Left lung (tissue), 10 donors: ENCODE results near the gene TIMMDC1. TPM values are rescaled to one million over a fixed set of nuclear protein-coding genes. Genes with fewer than 3 reads are reported as not detected.
A peak's percentile ranks its signal among the peaks of the same experiment; 100 is the strongest.

Experiments
- ATAC-seq: fragments of 200-7000 bp; cut with Tn5 transposase; one replicate; pipeline ENCODE4 v1.9.1; 2020; ENCODE audit warnings: moderate library complexity
- DNase-seq, 4 donors: peaks; one replicate each; pipeline ENCODE4 v3.0.0-alpha.2; 2013 to 2020
- H3K27ac ChIP-seq, 2 donors: fragments of 200-600 bp; sonication (generic) in 1 of 2; one replicate each; pipeline versions ENCODE4 v1.5.0 to v1.8.0; 2020 to 2021
- H3K27me3 ChIP-seq, 2 donors: fragments of 200-600 bp; sonication (generic) in 1 of 2; one replicate each; pipeline versions ENCODE4 v1.5.0 to v1.8.0; 2020 to 2021
- H3K36me3 ChIP-seq, 2 donors: fragments of 200-600 bp; sonication (generic) in 1 of 2; one replicate each; pipeline versions ENCODE4 v1.5.0 to v1.8.0; 2020 to 2021
- H3K4me1 ChIP-seq, 2 donors: fragments of 200-600 bp; one replicate each; pipeline ENCODE4 v1.8.0; 2021
- H3K4me3 ChIP-seq, 2 donors: fragments of 200-600 bp; sonication (generic) in 1 of 2; one replicate each; pipeline versions ENCODE4 v1.5.0 to v1.8.0; 2020 to 2021; ENCODE audit warnings: mild to moderate bottlenecking in 1 of 2
- H3K9me3 ChIP-seq, 2 donors: fragments of 200-600 bp; sonication (generic) in 1 of 2; one replicate each; pipeline versions ENCODE4 v1.5.0 to v1.8.0; 2020 to 2021
- intact Hi-C, 2 donors: fragments of 100-400 bp; cut with DNase I; formaldehyde crosslinking; loops; one replicate each; pipeline versions ENCODE4 v1.11.2 to v1.14.2; 2022
- polyA plus RNA-seq, 6 donors: library from polyadenylated mRNA; unstranded; fragments of 120-200 nt; gene quantifications; one replicate each; pipeline ENCODE4 v1.2.1, GENCODE V29; 2013; ENCODE audit not compliant: insufficient read length in 6 of 6
- total RNA-seq, 2 donors: library from RNA; stranded (reverse); fragmentation: NEBNext Ultra II Directional; extraction: Animal tissue kit (Norgen Biotek cat#: 25700); gene quantifications; one replicate each; pipeline ENCODE4 v1.2.1, GENCODE V29; 2021
- TF ChIP-seq, protein P1 (sequence below), 2 donors: fragments of 200-600 bp; sonication (generic) in 1 of 2; IDR thresholded peaks; one replicate each; pipeline versions ENCODE4 v1.5.0 to v1.8.0; 2021; ENCODE audit warnings: antibody characterized with exemption in 2 of 2
- donor health status: DM: no; HTN: yes; CAD: no.
- donor health status: DM: no; HTN: no; CAD: no.

The TIMMDC1 gene
- total and polyA plus RNA-seq, 8 donors = 87.5 to 113 (median 92.0) TPM

- Histone ChIP-seq H3K27ac (peak overlapping the region in 1 of 2 donors; percentile 53), H3K9me3 (no peaks in the 10 kb centered on the region), H3K27me3 (no peaks in the 10 kb centered on the region), H3K36me3 (peaks cover 0 to 83% of the 10 kb centered on the region in 2 donors), H3K4me3 (no peak overlapping the region), H3K4me1 (peaks cover 0 to 16% of the 10 kb centered on the region in 2 donors)
- TF ChIP-seq, protein P1, sequence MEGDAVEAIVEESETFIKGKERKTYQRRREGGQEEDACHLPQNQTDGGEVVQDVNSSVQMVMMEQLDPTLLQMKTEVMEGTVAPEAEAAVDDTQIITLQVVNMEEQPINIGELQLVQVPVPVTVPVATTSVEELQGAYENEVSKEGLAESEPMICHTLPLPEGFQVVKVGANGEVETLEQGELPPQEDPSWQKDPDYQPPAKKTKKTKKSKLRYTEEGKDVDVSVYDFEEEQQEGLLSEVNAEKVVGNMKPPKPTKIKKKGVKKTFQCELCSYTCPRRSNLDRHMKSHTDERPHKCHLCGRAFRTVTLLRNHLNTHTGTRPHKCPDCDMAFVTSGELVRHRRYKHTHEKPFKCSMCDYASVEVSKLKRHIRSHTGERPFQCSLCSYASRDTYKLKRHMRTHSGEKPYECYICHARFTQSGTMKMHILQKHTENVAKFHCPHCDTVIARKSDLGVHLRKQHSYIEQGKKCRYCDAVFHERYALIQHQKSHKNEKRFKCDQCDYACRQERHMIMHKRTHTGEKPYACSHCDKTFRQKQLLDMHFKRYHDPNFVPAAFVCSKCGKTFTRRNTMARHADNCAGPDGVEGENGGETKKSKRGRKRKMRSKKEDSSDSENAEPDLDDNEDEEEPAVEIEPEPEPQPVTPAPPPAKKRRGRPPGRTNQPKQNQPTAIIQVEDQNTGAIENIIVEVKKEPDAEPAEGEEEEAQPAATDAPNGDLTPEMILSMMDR (IDR thresholded peaks at IDR 0.05) = no peak
- DNase-seq = no peak
- no peak for ATAC-seq
- intact Hi-C loops = no loop called here
These were observed 8.3 kb downstream of the TIMMDC1 start for GRCh38 chr3:119506631-119507030.

- H3K4me3 ChIP-seq = no peak overlapping the region
- peaks cover 0 to 86% of the 10 kb centered on the region in 2 donors for H3K36me3 ChIP-seq
- H3K27me3 ChIP-seq = no peaks in the 10 kb centered on the region
- H3K27ac ChIP-seq = peak overlapping the region in 1 of 2 donors; percentile 53
- TF ChIP-seq, protein P1 (IDR thresholded peaks at IDR 0.05) = no peak
- ATAC-seq (no peak), DNase-seq (no peak)
- peaks cover 0 to 14% of the 10 kb centered on the region in 2 donors for H3K4me1 ChIP-seq
- H3K9me3 ChIP-seq = no peaks in the 10 kb centered on the region
- intact Hi-C loops = no loop called here
These were observed 9.1 kb downstream of the TIMMDC1 start for GRCh38 chr3:119507404-119507803.

GRCh38 chr3:119508172-119508845 lies 10.0 kb downstream of the TIMMDC1 start:
- Histone ChIP-seq H3K4me3 (no peak overlapping the region), H3K27me3 (no peaks in the 10 kb centered on the region), H3K9me3 (no peaks in the 10 kb centered on the region), H3K27ac (no peak overlapping the region), H3K36me3 (peaks cover 0 to 86% of the 10 kb centered on the region in 2 donors), H3K4me1 (peaks cover 0 to 11% of the 10 kb centered on the region in 2 donors)
- ATAC-seq = no peak
- DNase-seq = no peak
- intact Hi-C loops = no loop called here
- TF ChIP-seq, protein P1 (IDR thresholded peaks at IDR 0.05) = no peak

GRCh38 chr3:119510690-119511089 lies 12.3 kb downstream of the TIMMDC1 start:
- ATAC-seq = no peak
- H3K27ac ChIP-seq = no peak overlapping the region
- peaks cover 0 to 11% of the 10 kb centered on the region in 2 donors for H3K4me1 ChIP-seq
- peaks cover 0 to 87% of the 10 kb centered on the region in 2 donors for H3K36me3 ChIP-seq
- TF ChIP-seq, protein P1 (IDR thresholded peaks at IDR 0.05) = no peak
- no peak for DNase-seq
- no peak overlapping the region for H3K4me3 ChIP-seq
- no peaks in the 10 kb centered on the region for H3K9me3 ChIP-seq
- intact Hi-C loops = no loop called here
- no peaks in the 10 kb centered on the region for H3K27me3 ChIP-seq

DNA sequence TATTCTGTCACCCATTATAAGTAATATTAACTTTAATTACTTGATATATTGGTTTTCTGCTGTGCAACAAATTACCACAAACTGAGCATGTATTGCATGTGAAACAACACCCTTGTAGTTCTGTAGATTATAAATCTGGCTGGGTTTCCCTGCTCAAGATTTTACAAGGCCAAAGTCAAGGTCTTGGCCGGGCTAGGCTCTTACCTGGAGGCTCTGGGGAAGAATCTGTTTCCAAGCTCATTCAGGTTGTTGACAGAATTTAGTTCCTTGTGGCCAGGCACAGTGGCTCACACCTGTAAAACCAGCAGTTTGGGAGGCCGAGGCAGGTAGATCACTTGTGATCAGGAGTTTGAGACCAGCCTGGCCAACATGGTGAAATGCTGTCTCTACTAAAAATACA lies 16.3 kb downstream of the TIMMDC1 start:
- TF ChIP-seq, protein P1 (IDR thresholded peaks at IDR 0.05) = no peak
- H3K4me1 ChIP-seq = no peaks in the 10 kb centered on the region
- intact Hi-C loops = no loop called here
- DNase-seq = no peak
- H3K36me3 ChIP-seq = peaks cover 0 to 93% of the 10 kb centered on the region in 2 donors
- no peaks in the 10 kb centered on the region for H3K9me3 ChIP-seq
- no peak overlapping the region for H3K27ac ChIP-seq
- H3K4me3 ChIP-seq = no peak overlapping the region
- H3K27me3 ChIP-seq = no peaks in the 10 kb centered on the region
- no peak for ATAC-seq
